ENCODE results near the gene SAP30L.

The SAP30L gene

DNA sequence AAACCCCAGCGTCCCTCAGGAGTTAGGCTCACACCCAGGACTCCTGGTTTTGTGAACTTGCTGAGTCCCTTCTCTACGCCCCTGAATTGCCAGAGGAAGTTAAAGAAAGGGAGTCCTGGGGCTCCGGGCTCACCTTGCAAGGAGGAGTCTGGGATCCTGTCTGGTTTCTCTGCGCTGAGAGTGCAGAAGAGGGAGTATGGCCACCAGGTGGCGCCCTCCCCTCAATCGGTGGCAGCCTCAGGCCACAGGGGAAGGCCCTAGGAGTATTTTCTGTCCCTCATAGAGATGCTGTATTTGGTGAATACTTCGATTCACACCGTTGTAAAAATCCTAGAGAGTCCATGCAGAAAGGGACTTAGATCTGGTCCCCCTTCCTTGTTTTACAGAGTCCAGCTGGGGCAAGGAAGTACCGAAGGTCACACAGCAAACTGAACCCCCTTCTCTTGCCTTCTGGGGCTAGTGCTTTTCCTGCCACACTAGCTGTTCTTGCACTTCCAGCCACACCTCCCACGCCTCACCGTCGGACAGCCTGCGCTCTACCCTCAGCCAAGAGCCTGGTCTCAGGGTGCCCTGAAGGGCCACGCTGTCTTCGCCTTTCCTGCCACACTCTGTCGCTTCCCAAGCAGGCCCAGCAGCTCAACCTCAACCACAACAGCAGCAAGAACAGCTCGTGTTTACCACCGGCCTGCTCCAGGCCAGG lies 22.0 kb downstream of the SAP30L start:
- no peak for DNase-seq

DNA sequence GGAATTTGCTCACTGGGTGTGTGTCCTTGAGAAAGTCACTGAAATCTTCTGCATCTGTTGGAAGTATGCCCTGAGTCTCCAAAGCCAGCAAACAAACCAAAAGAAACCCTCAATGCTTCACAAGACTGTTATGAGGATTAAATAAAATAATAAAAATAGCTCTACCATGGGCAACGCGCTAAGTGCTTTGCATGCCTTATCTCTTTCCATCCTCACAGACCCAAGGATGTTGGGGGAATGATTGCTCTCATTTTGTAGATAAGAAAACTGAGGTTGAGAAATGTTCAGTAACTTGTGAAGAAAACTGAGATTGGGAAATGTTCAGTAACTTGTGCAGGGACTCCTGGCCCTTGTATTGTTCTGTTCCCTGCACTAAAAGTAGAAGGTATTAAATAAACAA lies 24.3 kb downstream of the SAP30L start:
- no peak for DNase-seq

- no peak for DNase-seq
These were observed 25.4 kb downstream of the SAP30L start for GRCh38 chr5:154470947-154471870.

- no peak for DNase-seq
These were observed 27.2 kb downstream of the SAP30L start for GRCh38 chr5:154472871-154473580.

- DNase-seq, result no peak
These were observed 27.9 kb downstream of the SAP30L start for GRCh38 chr5:154473581-154474283.

GRCh38 chr5:154474396-154475334 lies 28.9 kb downstream of the SAP30L start:
- no peak for DNase-seq

DNA sequence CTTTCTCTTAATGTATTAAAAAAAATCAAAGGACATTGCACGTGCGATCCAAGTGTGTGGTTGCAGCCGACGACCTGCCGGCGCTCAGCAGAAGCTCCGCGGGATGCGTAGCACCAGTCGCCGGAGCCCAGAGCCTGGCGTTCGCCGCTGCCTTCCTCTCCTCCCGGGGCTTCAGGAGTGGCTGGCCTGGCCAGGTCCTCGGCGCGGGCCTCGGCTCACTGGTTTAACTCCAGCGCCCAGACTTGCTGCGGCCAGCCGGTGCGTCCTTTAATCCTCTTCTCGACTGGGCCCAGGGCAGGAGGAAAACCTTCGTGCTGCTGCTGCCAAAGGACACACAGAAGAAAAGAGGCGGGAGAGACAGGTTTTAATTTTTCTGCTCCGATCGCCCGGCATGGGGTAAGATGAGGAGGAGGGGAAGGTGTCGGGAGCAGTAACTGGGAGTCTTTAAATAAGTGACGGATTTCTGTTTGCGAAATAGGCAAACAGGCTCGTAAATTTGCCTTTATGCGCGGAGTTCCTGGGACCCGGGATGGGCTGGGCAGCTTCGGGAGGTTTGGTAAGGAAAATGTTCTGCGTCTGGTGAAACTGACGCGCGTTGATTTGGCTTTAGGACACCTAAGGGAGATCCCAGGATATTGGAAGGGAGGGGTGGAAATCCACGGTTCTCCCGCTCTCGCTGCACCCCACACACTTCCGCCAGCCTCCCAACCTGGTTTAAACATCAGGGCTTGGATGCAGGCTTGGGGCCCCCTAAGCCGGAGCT lies 30.0 kb downstream of the SAP30L start:
- DNase-seq, result no peak

DNA sequence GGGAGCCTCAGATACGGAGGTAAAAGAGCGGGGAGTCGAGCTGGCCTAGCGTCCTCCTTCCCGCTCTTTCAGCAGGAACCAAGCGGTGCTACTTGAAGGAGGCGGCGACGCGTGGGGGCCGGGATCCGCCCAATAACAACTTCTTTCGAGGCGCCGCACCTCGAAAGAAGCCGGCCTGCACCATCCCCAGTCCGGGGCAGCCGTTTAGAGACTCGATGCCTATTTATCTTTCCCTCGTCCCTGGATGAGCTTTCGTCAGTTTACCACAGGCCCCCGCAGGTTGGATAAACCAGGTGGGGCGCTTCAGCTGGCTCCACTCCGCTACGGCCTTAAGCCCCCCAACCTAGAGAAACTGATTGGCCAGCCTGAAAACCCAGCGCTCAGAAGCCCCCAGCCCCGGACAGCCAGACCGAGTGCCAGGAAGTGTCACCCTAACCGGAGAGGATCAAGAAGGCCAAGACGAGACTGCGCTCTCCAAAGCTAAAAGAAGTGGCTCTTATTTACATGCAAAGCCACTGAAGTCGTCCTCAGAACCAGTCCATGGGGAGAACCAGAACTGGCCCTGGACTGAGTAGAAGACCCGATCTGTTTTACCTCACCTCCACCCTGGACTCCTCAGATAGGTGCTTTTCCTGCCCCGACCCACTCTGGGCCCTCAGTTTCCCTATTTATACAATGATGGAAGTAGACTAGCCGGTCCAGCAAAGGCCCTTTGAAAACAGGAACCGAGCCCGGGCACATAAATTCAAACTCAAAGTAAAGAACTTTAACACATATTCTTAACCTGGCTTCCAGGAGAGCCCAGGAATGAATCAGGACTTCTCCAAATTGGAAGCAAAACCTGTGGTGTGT lies 30.8 kb downstream of the SAP30L start:
- DNase-seq, result no peak

DNA sequence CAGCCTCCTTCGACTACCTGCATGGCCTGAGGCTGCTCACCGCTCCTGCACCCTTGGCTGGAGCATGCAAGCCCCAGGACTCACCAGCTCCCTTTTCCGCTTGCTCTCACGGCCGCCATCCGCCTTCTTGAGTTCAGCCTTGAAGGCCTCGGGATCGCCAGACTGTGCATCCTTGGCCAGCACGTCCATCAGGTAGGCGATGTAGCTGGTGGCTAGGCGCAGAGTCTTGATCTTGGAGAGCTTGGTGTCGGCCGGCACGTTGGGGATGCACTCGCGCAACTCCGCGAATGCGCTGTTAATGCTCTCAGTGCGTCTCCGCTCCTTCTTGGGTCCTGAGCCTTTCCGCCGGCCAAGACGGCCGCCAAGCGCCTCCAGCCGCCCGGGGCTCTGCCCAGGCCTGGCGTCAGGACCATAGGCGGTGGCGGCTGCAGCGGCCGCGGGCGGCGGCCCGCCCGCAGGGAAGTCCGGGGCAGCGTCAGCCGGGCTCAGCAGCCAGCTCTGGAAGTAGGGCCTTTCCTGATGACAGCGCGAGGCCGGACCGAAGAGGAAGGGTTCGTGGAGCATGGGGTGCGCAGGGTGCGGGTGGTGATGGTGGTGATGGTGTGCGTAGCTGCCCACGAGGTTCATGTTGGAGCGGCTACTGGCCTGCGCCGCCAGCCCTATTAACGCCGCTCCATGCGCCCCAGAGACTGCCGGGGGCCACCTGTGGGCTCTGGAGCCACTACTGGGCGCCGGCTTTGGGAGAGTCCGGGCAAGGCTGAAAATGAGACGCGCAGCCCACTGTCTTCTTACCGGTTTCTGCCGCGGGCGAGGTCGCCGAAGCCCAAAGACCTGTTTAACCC lies 31.8 kb downstream of the SAP30L start:
- DNase-seq, result no peak

GRCh38 chr5:154478224-154478565 lies 32.4 kb downstream of the SAP30L start, which contains the start of gene HAND1:
Gene HAND1 (minus strand): TSS chr5:154478227. CDS start chr5:154478008, 219 bp downstream.
- no peak for DNase-seq

DNA sequence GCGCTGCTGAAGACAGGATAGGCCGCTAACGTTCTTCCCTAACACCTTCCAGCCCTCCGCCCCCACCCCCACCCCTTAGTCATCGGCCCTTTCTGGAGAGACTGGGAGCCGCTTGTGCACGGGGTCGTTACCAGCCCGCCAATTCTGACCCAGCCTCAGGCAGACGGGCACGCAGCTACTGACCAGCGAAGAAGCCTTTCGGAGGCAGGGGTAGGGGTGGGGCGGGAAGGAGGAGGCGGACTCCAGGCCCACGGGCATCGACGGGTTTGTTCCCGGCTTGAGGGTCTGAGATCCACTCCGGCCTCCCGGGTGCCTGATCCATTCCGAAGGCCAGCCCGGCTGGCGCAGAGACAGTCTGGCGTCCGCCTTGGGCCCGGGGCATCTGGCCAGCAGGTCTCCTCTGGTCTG lies 33.0 kb downstream of the SAP30L start:
- DNase-seq, result no peak

DNA sequence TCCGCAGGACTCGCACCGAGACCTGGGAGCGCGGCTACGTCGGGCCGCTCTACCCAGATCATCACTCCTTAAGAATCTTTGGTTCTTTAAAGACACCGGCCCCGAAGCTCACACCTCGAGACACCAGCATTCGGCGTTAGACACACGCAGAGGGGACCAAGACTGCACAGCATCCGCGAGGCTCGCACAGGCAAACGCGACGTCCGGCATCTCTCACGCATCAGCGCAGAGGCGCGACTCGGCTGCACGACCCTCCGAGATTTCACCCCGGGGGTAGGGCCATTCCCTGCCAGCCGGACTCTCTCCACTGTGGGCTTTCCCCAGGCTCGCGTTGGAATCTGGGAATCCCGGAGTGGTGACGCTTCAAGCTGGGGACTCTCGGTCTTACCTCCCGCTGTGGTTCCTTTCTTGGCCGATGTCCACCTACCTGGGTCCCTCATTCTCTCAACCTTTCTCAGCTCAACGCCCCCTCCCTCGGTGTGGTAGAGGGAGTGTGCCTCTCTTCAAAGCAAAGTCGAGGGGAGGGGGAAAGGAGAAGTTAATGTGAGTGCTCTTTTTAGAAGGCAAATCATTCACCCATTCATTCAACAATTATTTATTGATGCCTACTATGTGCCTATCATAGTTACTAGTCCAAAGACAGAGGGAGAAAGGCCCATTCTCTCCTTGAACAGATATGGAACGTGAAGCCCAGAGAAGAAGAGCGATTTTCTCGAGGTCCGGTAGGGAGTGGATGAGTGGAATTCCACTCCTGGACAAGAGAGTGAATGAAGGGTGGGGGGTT lies 33.6 kb downstream of the SAP30L start:
- DNase-seq, result no peak

GRCh38 chr5:154479944-154480750 lies 34.4 kb downstream of the SAP30L start:
- no peak for DNase-seq

- DNase-seq, result no peak
These were observed 35.0 kb downstream of the SAP30L start for GRCh38 chr5:154480847-154481246.

GRCh38 chr5:154481584-154482381 lies 36.0 kb downstream of the SAP30L start:
- no peak for DNase-seq

Data from GF-D8 (cell line).